Muscle of back (tissue), 13 donors: ENCODE results near the gene GUCY2C. TPM values are rescaled to one million over a fixed set of nuclear protein-coding genes. Genes with fewer than 3 reads are reported as not detected.
"Not testable (repeated sequence)": the region's sequence is repeated elsewhere in the genome, so short reads cannot be mapped to it uniquely, and the experiment has no call there.

Source experiments
- DNase-seq, 3 donors: peaks; one replicate each; pipeline versions ENCODE4 v3.0.0 to v3.0.0-alpha.2; 2013
- long read RNA-seq, 9 donors: transcript quantifications; one replicate each; lab custom pipeline, GENCODE V29; 2026
- polyA plus RNA-seq, 10 donors: library from polyadenylated mRNA; unstranded; fragments of 120-200 nt; gene quantifications; one replicate each; pipeline ENCODE4 v1.2.1, GENCODE V29; 2013; ENCODE audit not compliant: insufficient read length in 10 of 10

Gene GUCY2C
- under 1 TPM; 0.13 to 0.38 (median 0.25) TPM for polyA plus RNA-seq
- long read RNA-seq, donor 1, result 0 reads
- long read RNA-seq, donor 2, result 0 reads
- long read RNA-seq, donor 3, result 0 reads
- long read RNA-seq, donor 4, result 0 reads
- long read RNA-seq, donor 5, result 0 reads
- long read RNA-seq, donor 6, result 0 reads
- long read RNA-seq, donor 7, result 0 reads
- long read RNA-seq, donor 8, result 0 reads
- long read RNA-seq, donor 9, result 0 reads

- DNase-seq, result no peak
Observed at GRCh38 chr12:14696265-14696741, at the start of gene GUCY2C. TSS of gene GUCY2C (minus strand) at chr12:14696599. CDS start at chr12:14696448, 151 bp downstream.

GRCh38 chr12:14743061-14743460 lies 46.7 kb upstream of the GUCY2C start:
- DNase-seq, result no peak

- no peak for DNase-seq
Observed at GRCh38 chr12:14741942-14742341, 45.5 kb upstream of the GUCY2C start.

GRCh38 chr12:14741153-14741552 lies 44.8 kb upstream of the GUCY2C start:
- DNase-seq, result no peak

- DNase-seq, result not testable (repeated sequence)
Observed at GRCh38 chr12:14736441-14736840, 40.0 kb upstream of the GUCY2C start.

GRCh38 chr12:14731821-14732220 lies 35.4 kb upstream of the GUCY2C start:
- DNase-seq, result no peak

GRCh38 chr12:14729586-14729985 lies 33.2 kb upstream of the GUCY2C start:
- no peak for DNase-seq

- DNase-seq, result peak; percentile 2 to 20 (median 6)
Observed at GRCh38 chr12:14723763-14724162, 27.4 kb upstream of the GUCY2C start.

GRCh38 chr12:14716848-14717444 lies 20.5 kb upstream of the GUCY2C start:
- DNase-seq, result peak; percentile 7 to 29 (median 10)

GRCh38 chr12:14714437-14714836 lies 18.0 kb upstream of the GUCY2C start:
- no peak for DNase-seq

- DNase-seq, result peak in 2 of 3 donors; percentile 6 to 22
Observed at GRCh38 chr12:14710632-14711320, 14.4 kb upstream of the GUCY2C start.

GRCh38 chr12:14701809-14702568 lies 5.6 kb upstream of the GUCY2C start:
- DNase-seq, result no peak

- DNase-seq, result no peak
Observed at GRCh38 chr12:14700935-14701334, 4.5 kb upstream of the GUCY2C start.

GRCh38 chr12:14699923-14700322 lies 3.5 kb upstream of the GUCY2C start:
- DNase-seq, result no peak

GRCh38 chr12:14698555-14698954 lies 2.2 kb upstream of the GUCY2C start:
- no peak for DNase-seq

- no peak for DNase-seq
Observed at GRCh38 chr12:14695715-14696141, 671 bp downstream of the GUCY2C start.

- no peak for DNase-seq
Observed at GRCh38 chr12:14694970-14695369, 1.4 kb downstream of the GUCY2C start.

- no peak for DNase-seq
Observed at GRCh38 chr12:14694145-14694714, 2.2 kb downstream of the GUCY2C start.

GRCh38 chr12:14693116-14693515 lies 3.3 kb downstream of the GUCY2C start:
- no peak for DNase-seq

- DNase-seq, result peak; percentile 28 to 56 (median 52)
Observed at GRCh38 chr12:14691560-14691959, 4.8 kb downstream of the GUCY2C start.

- no peak for DNase-seq
Observed at GRCh38 chr12:14689996-14690395, 6.4 kb downstream of the GUCY2C start.

- no peak for DNase-seq
Observed at GRCh38 chr12:14689144-14689543, 7.3 kb downstream of the GUCY2C start.
